GM23338 (cell line): Measurements from ENCODE around the gene ZNRF1. TPM values are rescaled to one million over a fixed set of nuclear protein-coding genes. Genes with fewer than 3 reads are reported as not detected.

Experiments used
- ATAC-seq: fragments of 200-7000 bp; cut with Tn5 transposase; 3 replicates; pipeline ENCODE4 v1.9.1; 2020
- DNase-seq: peaks from one replicate; pipeline ENCODE4 v3.0.0-alpha.2; 2015; ENCODE audit warnings: low spot score
- H2AFZ ChIP-seq: fragments of 200-600 bp; sonication (generic); 2 replicates; pipeline ENCODE4 v1.8.0; 2016; ENCODE audit warnings: antibody characterized with exemption, mild to moderate bottlenecking, moderate library complexity
- H3F3A ChIP-seq: fragments of 200-600 bp; sonication (generic); replicated peaks from 2 replicates; pipeline ENCODE4 v1.8.0; 2017; ENCODE audit warnings: antibody characterized with exemption, mixed run types, low read depth
- H3K27ac ChIP-seq: fragments of 200-600 bp; sonication (generic); 2 replicates; pipeline ENCODE4 v1.6.1; 2016; ENCODE audit warnings: low read depth
- H3K27me3 ChIP-seq: fragments of 200-600 bp; sonication (generic); 2 replicates; pipeline ENCODE4 v1.8.0; 2016; ENCODE audit warnings: mild to moderate bottlenecking, mixed run types, moderate library complexity; ENCODE audit not compliant: insufficient read depth
- H3K36me3 ChIP-seq: fragments of 200-600 bp; sonication (generic); 2 replicates; pipeline ENCODE4 v1.8.0; 2016; ENCODE audit warnings: mild to moderate bottlenecking; ENCODE audit not compliant: insufficient read depth
- H3K4me1 ChIP-seq: fragments of 200-600 bp; sonication (generic); 2 replicates; pipeline ENCODE4 v1.8.0; 2016; ENCODE audit warnings: mild to moderate bottlenecking, moderate library complexity; ENCODE audit not compliant: insufficient read depth
- H3K4me2 ChIP-seq: fragments of 200-600 bp; sonication (generic); 2 replicates; pipeline ENCODE4 v1.7.1; 2017; ENCODE audit warnings: mixed run types
- H3K4me3 ChIP-seq: fragments of 200-600 bp; sonication (generic); 2 replicates; pipeline ENCODE4 v1.6.1; 2016; ENCODE audit warnings: mixed run types
- H3K79me2 ChIP-seq: fragments of 200-600 bp; sonication (generic); replicated peaks from 2 replicates; pipeline ENCODE4 v1.8.0; 2017; ENCODE audit warnings: mild to moderate bottlenecking; ENCODE audit not compliant: insufficient read depth
- H3K9me2 ChIP-seq: fragments of 200-600 bp; sonication (generic); 2 replicates; pipeline ENCODE4 v1.8.0; 2017; ENCODE audit not compliant: insufficient read depth
- H4K20me1 ChIP-seq: fragments of 200-600 bp; sonication (generic); replicated peaks from 2 replicates; pipeline ENCODE4 v1.8.0; 2017; ENCODE audit warnings: mild to moderate bottlenecking; ENCODE audit not compliant: insufficient read depth
- H3K27ac Mint-ChIP-seq: 2 replicates; pipeline ENCODE4 v1.8.0; 2020; ENCODE audit warnings: inconsistent platforms, mild to moderate bottlenecking, moderate library complexity, mixed read lengths
- H3K27me3 Mint-ChIP-seq: 3 replicates; pipeline ENCODE4 v1.8.0; 2022; ENCODE audit warnings: low read depth, mild to moderate bottlenecking, moderate library complexity, mixed read lengths, inconsistent platforms; ENCODE audit not compliant: insufficient read depth, poor library complexity
- H3K36me3 Mint-ChIP-seq: 3 replicates; pipeline ENCODE4 v1.8.0; 2021; ENCODE audit warnings: low read depth, mild to moderate bottlenecking, inconsistent platforms, moderate library complexity, mixed read lengths
- H3K4me1 Mint-ChIP-seq: 3 replicates; pipeline ENCODE4 v1.8.0; 2020; ENCODE audit warnings: mild to moderate bottlenecking, inconsistent platforms, mixed read lengths
- H3K4me3 Mint-ChIP-seq: 3 replicates; pipeline ENCODE4 v1.8.0; 2021; ENCODE audit warnings: moderate library complexity, mild to moderate bottlenecking, inconsistent platforms, mixed read lengths
- H3K9me3 Mint-ChIP-seq: 3 replicates; pipeline ENCODE4 v1.8.0; 2020; ENCODE audit warnings: moderate library complexity, mild to moderate bottlenecking, inconsistent platforms, mixed read lengths
- ETS1 ChIP-seq: IDR thresholded peaks from 2 replicates; pipeline ENCODE4 v1.6.1; 2016; ENCODE audit warnings: antibody characterized with exemption
- EZH2 ChIP-seq: fragments of 200-600 bp; sonication (generic); IDR thresholded peaks from one replicate; pipeline ENCODE4 v1.8.0; 2017; ENCODE audit warnings: antibody characterized with exemption, mild to moderate bottlenecking, low read depth; ENCODE audit not compliant: unreplicated experiment
- EZH2phosphoT487 ChIP-seq: fragments of 200-600 bp; sonication (generic); IDR thresholded peaks from one replicate; pipeline ENCODE4 v1.8.1; 2018; ENCODE audit warnings: antibody characterized with exemption; ENCODE audit not compliant: unreplicated experiment
- NANOG ChIP-seq: IDR thresholded peaks from 2 replicates; pipeline ENCODE4 v1.6.1; 2016; ENCODE audit warnings: antibody characterized with exemption, borderline replicate concordance
- POLR2AphosphoS5 ChIP-seq: IDR thresholded peaks from 2 replicates; pipeline ENCODE4 v1.6.1; 2016; ENCODE audit warnings: antibody characterized with exemption, low read depth
- ZNF114 ChIP-seq: fragments of 250-450 bp; sonication (Bioruptor Pico); IDR thresholded peaks from 2 replicates; pipeline ENCODE4 v1.5.0; 2020; ENCODE audit warnings: mild to moderate bottlenecking, moderate library complexity
- ZNF331 ChIP-seq: fragments of 250-450 bp; sonication (Bioruptor Pico); IDR thresholded peaks from 2 replicates; pipeline ENCODE4 v1.5.0; 2020; ENCODE audit warnings: low read depth, mild to moderate bottlenecking, moderate library complexity
- polyA plus RNA-seq: library from polyadenylated mRNA; unstranded; fragments of >200 nt; fragmentation: Nextera tagmentation; extraction: Ambion mirVana; gene quantifications from 2 replicates; pipeline ENCODE4 v1.2.1, GENCODE V29; 2016
- total RNA-seq: library from RNA; depleted of rRNA; stranded (reverse); fragments of >200 nt; shearing (Covaris generic); gene quantifications from 2 replicates; pipeline ENCODE4 v1.2.3, GENCODE V29; 2014
- TF ChIP-seq, protein P1 (sequence below): fragments of 250-450 bp; sonication (Bioruptor Pico); IDR thresholded peaks from 2 replicates; pipeline ENCODE4 v1.5.0; 2020; ENCODE audit warnings: mild to moderate bottlenecking, moderate library complexity
- TF ChIP-seq, protein P2 (sequence below): IDR thresholded peaks from one replicate; pipeline ENCODE4 v1.6.1; 2018; ENCODE audit warnings: antibody characterized with exemption; ENCODE audit not compliant: unreplicated experiment

ZNRF1 gene
- total and polyA plus RNA-seq, 2 experiments from 2014 or later, result 22.4 to 42.1 TPM

DNA sequence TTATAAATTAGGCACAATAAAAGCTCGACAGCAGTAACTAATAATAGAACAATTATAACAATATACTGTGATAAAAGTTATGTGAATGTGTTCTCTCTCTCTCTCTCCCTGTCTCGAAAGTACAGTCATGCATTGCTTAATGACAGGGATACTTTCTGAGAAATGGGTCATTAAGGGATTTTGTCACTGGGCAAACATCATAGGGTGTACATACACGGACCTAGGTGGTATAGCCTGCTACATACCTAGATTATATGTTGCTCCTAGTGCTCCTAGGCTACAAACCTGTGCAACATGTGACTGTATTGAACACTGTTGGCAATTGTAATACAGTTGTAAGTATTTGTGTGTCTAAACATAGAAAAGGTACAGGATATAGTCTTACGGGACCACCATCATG is 6.9 kb downstream of the ZNRF1 start:
- H3K9me2 ChIP-seq, result no peaks in the 10 kb centered on the region
- H3K4me1 ChIP-seq, result peaks cover 15% of the 10 kb centered on the region
- peaks cover 14% of the 10 kb centered on the region for H3K27me3 Mint-ChIP-seq
- no peaks in the 10 kb centered on the region; the same call in 2 of the 3 replicates for H3K9me3 Mint-ChIP-seq
- peaks cover 52% of the 10 kb centered on the region for H4K20me1 ChIP-seq
- no peaks in the 10 kb centered on the region for H3K27me3 ChIP-seq
- peaks cover 14% of the 10 kb centered on the region for H3K36me3 Mint-ChIP-seq
- no peak overlapping the region for H3K4me2 ChIP-seq
- peaks cover 100% of the 10 kb centered on the region for H3K79me2 ChIP-seq
- H3K27ac Mint-ChIP-seq, result no peak overlapping the region
- H2AFZ ChIP-seq, result no peak overlapping the region
- H3K4me1 Mint-ChIP-seq, result peaks cover 33% of the 10 kb centered on the region
- no peak overlapping the region for H3K4me3 Mint-ChIP-seq
- no peak overlapping the region for H3K27ac ChIP-seq
- ATAC-seq, result no peak
- H3K36me3 ChIP-seq, result no peaks in the 10 kb centered on the region; the same call in 1 of the 2 replicates
- H3K4me3 ChIP-seq, result no peak overlapping the region
- no peak for TF ChIP-seq ZNF114 (CRISPR knock-in tag)
- no peak for TF ChIP-seq NANOG
- TF ChIP-seq ZNF331 (CRISPR knock-in tag), result no peak
- TF ChIP-seq, protein P1, sequence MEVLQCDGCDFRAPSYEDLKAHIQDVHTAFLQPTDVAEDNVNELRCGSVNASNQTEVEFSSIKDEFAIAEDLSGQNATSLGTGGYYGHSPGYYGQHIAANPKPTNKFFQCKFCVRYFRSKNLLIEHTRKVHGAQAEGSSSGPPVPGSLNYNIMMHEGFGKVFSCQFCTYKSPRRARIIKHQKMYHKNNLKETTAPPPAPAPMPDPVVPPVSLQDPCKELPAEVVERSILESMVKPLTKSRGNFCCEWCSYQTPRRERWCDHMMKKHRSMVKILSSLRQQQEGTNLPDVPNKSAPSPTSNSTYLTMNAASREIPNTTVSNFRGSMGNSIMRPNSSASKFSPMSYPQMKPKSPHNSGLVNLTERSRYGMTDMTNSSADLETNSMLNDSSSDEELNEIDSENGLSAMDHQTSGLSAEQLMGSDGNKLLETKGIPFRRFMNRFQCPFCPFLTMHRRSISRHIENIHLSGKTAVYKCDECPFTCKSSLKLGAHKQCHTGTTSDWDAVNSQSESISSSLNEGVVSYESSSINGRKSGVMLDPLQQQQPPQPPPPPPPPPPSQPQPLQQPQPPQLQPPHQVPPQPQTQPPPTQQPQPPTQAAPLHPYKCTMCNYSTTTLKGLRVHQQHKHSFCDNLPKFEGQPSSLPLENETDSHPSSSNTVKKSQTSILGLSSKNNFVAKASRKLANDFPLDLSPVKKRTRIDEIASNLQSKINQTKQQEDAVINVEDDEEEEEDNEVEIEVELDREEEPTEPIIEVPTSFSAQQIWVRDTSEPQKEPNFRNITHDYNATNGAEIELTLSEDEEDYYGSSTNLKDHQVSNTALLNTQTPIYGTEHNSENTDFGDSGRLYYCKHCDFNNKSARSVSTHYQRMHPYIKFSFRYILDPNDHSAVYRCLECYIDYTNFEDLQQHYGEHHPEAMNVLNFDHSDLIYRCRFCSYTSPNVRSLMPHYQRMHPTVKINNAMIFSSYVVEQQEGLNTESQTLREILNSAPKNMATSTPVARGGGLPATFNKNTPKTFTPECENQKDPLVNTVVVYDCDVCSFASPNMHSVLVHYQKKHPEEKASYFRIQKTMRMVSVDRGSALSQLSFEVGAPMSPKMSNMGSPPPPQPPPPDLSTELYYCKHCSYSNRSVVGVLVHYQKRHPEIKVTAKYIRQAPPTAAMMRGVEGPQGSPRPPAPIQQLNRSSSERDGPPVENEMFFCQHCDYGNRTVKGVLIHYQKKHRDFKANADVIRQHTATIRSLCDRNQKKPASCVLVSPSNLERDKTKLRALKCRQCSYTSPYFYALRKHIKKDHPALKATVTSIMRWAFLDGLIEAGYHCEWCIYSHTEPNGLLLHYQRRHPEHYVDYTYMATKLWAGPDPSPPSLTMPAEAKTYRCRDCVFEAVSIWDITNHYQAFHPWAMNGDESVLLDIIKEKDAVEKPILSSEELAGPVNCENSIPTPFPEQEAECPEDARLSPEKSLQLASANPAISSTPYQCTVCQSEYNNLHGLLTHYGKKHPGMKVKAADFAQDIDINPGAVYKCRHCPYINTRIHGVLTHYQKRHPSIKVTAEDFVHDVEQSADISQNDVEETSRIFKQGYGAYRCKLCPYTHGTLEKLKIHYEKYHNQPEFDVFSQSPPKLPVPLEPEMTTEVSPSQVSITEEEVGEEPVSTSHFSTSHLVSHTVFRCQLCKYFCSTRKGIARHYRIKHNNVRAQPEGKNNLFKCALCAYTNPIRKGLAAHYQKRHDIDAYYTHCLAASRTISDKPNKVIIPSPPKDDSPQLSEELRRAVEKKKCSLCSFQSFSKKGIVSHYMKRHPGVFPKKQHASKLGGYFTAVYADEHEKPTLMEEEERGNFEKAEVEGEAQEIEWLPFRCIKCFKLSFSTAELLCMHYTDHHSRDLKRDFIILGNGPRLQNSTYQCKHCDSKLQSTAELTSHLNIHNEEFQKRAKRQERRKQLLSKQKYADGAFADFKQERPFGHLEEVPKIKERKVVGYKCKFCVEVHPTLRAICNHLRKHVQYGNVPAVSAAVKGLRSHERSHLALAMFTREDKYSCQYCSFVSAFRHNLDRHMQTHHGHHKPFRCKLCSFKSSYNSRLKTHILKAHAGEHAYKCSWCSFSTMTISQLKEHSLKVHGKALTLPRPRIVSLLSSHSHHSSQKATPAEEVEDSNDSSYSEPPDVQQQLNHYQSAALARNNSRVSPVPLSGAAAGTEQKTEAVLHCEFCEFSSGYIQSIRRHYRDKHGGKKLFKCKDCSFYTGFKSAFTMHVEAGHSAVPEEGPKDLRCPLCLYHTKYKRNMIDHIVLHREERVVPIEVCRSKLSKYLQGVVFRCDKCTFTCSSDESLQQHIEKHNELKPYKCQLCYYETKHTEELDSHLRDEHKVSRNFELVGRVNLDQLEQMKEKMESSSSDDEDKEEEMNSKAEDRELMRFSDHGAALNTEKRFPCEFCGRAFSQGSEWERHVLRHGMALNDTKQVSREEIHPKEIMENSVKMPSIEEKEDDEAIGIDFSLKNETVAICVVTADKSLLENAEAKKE (CRISPR knock-in tag), result no peak
- TF ChIP-seq EZH2phosphoT487, result no peak
- TF ChIP-seq, protein P2, sequence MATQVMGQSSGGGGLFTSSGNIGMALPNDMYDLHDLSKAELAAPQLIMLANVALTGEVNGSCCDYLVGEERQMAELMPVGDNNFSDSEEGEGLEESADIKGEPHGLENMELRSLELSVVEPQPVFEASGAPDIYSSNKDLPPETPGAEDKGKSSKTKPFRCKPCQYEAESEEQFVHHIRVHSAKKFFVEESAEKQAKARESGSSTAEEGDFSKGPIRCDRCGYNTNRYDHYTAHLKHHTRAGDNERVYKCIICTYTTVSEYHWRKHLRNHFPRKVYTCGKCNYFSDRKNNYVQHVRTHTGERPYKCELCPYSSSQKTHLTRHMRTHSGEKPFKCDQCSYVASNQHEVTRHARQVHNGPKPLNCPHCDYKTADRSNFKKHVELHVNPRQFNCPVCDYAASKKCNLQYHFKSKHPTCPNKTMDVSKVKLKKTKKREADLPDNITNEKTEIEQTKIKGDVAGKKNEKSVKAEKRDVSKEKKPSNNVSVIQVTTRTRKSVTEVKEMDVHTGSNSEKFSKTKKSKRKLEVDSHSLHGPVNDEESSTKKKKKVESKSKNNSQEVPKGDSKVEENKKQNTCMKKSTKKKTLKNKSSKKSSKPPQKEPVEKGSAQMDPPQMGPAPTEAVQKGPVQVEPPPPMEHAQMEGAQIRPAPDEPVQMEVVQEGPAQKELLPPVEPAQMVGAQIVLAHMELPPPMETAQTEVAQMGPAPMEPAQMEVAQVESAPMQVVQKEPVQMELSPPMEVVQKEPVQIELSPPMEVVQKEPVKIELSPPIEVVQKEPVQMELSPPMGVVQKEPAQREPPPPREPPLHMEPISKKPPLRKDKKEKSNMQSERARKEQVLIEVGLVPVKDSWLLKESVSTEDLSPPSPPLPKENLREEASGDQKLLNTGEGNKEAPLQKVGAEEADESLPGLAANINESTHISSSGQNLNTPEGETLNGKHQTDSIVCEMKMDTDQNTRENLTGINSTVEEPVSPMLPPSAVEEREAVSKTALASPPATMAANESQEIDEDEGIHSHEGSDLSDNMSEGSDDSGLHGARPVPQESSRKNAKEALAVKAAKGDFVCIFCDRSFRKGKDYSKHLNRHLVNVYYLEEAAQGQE, result no peak
- TF ChIP-seq EZH2, result no peak
- TF ChIP-seq POLR2AphosphoS5, result no peak
- no peak for TF ChIP-seq ETS1
- H3F3A ChIP-seq, result no peaks in the 10 kb centered on the region; the same call in 1 of the 2 replicates
- DNase-seq, result no peak
